B cell (primary cell): ENCODE results near the gene GOLIM4.

ENCODE experiments used
- EZH2 ChIP-seq: IDR thresholded peaks from 2 replicates; pipeline ENCODE4 v1.6.1; 2012; ENCODE audit warnings: borderline replicate concordance, low read depth, mild to moderate bottlenecking, moderate library complexity, low read length; ENCODE audit not compliant: insufficient read depth, poor library complexity, severe bottlenecking
- TF ChIP-seq, protein P1 (sequence below): fragments of 200-600 bp; IDR thresholded peaks from one replicate; pipeline ENCODE4 v1.8.0; 2022; ENCODE audit warnings: antibody characterized with exemption, mild to moderate bottlenecking

DNA sequence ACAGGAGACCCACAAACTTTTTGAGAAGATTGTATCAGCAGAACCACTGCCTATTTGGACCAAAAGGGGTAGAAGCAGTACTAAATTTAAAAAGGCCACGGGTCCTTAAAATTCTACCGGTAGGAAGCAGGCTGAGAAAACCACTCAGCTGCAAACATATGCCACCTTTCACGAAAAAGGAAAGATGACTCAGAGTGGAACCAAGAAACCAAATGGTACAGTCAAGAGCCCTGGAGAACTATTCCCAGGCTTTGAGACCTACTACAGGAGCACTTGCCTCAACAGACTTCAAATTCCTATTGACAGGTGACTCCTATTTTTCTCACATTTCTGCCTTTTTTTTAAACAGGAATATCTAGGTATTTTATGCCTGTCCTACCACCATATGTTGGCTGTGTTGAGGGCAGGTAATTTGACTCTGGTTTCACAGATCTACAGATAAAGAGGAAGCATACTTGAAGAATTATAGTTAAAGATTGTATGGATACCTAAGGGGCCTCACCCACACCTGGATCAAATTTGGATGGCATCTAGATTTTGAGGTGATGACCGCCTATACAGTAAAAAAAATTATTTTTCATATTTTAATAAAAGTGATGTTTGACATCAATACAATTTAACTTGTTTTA, 10.1 kb downstream of the GOLIM4 start:
- TF ChIP-seq EZH2: no peak
- TF ChIP-seq, protein P1, sequence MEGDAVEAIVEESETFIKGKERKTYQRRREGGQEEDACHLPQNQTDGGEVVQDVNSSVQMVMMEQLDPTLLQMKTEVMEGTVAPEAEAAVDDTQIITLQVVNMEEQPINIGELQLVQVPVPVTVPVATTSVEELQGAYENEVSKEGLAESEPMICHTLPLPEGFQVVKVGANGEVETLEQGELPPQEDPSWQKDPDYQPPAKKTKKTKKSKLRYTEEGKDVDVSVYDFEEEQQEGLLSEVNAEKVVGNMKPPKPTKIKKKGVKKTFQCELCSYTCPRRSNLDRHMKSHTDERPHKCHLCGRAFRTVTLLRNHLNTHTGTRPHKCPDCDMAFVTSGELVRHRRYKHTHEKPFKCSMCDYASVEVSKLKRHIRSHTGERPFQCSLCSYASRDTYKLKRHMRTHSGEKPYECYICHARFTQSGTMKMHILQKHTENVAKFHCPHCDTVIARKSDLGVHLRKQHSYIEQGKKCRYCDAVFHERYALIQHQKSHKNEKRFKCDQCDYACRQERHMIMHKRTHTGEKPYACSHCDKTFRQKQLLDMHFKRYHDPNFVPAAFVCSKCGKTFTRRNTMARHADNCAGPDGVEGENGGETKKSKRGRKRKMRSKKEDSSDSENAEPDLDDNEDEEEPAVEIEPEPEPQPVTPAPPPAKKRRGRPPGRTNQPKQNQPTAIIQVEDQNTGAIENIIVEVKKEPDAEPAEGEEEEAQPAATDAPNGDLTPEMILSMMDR: no peak
